ENCODE results near the gene FERMT3.
A peak's percentile ranks its signal among the peaks of the same experiment; 100 is the strongest.

The FERMT3 gene

GRCh38 chr11:64186492-64187165 is 19.9 kb upstream of the FERMT3 start:
- DNase-seq: no peak

DNA sequence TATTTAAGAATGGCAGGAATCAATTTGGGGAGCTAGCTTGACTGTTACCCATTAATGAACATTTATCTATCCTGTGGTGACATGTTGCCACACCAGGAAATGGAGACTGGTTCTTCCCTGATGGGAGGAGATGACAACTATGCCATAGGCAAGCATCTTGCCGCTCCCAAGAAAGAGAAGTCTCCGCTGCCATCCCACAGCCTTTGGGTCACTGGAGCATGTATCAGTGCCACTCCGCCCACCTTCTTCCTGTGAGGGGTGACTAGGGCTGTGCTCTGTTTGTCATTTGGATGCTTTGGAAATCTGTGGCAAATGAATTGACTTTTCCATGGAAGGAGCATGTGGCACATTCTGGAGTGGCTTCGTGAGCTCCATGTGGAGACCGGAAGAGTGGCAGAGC is 14.1 kb upstream of the FERMT3 start:
- DNase-seq: peak; percentile 87 to 90 (median 89)

DNA sequence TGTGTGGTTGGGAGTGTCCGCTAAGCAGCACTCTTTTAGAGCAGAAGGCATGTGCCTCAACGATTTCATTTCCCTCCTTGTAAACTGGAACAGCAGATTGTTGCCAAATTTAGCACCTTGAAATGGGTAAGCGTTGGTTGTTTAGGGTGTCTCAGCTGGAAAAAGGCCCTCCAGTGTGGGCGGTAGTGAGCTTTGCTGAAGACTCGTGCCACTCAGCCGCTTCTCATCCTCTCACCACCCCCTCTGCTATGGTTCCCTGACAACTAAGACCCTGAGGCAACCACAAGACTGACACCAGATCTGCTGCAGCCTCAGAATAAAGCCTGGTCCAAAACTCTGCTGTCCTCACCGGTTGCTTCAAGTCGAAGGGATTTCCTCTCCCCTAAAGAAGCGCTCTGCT is 9.9 kb upstream of the FERMT3 start:
- peak; percentile 43 to 58 (median 53) for DNase-seq

DNA sequence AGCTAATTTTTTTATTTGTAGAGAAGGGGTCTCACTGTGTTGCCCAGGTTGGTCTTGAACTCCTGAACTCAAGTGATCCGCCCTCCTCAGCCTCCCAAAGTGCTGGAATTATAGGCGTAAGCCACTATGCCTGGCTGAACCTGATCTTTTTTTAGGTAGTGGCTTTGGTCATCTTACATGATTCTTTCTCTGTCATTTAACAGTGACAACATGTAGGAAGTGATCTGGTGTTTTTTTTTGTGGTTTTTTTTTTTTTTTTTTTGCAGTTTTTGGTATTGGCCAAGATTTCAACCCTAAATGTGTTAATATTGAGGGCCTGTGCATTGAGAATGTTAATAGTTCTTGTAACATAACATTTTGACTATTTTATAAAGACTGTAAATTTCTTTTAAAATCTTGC is 8.0 kb upstream of the FERMT3 start:
- peak in 1 of 3 donors; percentile 63 for DNase-seq

GRCh38 chr11:64201543-64201942 is 5.0 kb upstream of the FERMT3 start:
- no peak for DNase-seq

- DNase-seq: no peak
These were observed 3.5 kb upstream of the FERMT3 start for GRCh38 chr11:64202992-64203391.

- DNase-seq: no peak
These were observed 3.0 kb upstream of the FERMT3 start for GRCh38 chr11:64203421-64204079.

DNA sequence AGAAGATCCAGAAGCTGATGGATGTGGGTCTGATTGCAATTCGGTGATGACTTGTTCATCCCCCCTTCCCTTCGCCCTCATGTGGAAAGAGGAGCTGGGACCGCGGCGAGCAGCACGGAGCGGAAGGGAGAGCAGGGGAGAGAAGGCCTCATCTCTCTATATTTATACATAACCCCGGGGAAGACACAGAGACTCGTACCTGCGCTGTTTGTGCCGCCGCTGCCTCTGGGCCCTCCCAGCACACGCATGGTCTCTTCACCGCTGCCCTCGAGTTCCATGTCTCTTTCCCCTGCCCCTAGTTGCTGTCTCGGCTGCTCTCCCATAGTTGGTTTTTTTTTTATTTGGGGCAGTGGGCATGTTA is 2.5 kb upstream of the FERMT3 start:
- DNase-seq: no peak

- peak; percentile 93 to 94 (median 93) for DNase-seq
These were observed 2.0 kb upstream of the FERMT3 start for GRCh38 chr11:64204464-64204989.

GRCh38 chr11:64207256-64208085 is 950 bp downstream of the FERMT3 start:
- peak; percentile 93 to 96 (median 95) for DNase-seq

DNA sequence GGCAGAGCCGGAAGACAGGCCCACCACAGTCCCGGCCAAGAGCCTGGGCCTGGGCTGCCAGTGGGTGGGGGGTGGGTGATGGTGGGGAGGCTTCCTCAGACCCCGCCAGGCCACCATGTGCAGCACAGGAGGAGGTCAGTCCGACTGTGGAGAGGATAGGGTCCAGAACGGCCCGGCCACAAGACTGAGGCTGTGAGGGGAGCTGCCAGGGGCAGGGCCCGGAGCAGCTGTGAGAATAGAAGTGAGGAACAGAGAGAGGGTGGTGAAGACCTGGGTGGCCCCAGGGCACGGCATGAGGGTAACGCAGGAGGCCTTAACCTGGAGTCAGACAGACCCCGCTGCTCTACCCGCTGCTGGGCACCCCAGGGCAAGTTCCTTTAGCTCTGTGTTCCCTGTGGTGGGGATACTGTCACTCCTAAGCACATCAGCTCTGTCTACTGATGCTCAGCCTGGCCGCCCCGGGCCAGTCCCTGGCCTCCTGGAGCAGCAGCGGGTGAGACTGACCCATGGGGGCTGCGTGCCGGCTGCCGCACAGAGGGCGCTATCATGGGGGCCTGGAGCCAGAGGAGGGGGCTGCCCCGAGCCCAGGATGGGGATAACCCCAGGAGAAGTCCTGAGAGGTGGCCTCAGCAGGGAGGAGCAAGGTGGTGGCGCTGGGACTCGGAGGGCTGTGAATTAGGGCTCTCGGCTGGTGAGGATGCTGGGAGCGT is 1.7 kb downstream of the FERMT3 start:
- DNase-seq: no peak

DNA sequence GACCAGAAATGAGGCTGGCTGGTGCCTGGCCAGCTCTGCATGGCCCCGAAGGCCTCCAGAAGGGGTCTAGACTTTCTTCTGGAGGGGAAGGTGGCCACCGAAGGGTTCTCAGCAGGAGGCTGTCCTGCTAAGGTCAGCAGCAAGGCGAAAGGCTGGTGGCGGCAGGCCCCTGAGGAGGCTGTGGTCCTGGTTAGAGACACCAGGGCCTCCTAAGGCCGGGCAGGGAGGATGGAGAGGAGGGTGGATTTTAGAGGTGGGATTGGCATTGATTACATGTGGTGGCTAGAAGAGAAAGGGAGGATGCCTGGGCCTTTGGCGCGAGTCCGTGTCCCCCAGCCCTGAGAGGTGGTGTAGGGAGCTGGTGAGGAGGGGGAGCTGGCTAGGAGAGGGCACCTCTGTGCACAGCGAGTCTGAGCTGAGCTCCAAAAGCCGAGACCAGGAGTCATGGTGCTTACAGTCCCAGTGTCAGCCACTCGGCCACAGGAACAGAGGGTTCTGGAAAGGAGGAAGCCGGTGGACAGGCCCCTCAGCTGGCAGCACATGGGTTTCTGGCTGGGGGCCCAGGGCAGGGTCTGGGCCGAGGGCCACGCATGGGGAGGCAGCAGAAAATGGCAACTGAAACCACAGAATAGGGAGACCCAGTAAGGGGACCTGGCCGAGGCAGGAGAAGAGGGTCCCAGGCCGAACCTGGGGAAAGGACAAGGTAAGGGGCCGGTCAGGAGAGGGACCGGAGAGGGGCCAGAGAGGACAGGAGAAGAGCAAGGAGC is 2.5 kb downstream of the FERMT3 start:
- no peak for DNase-seq

GRCh38 chr11:64209563-64209843 is 3.0 kb downstream of the FERMT3 start:
- DNase-seq: no peak

DNA sequence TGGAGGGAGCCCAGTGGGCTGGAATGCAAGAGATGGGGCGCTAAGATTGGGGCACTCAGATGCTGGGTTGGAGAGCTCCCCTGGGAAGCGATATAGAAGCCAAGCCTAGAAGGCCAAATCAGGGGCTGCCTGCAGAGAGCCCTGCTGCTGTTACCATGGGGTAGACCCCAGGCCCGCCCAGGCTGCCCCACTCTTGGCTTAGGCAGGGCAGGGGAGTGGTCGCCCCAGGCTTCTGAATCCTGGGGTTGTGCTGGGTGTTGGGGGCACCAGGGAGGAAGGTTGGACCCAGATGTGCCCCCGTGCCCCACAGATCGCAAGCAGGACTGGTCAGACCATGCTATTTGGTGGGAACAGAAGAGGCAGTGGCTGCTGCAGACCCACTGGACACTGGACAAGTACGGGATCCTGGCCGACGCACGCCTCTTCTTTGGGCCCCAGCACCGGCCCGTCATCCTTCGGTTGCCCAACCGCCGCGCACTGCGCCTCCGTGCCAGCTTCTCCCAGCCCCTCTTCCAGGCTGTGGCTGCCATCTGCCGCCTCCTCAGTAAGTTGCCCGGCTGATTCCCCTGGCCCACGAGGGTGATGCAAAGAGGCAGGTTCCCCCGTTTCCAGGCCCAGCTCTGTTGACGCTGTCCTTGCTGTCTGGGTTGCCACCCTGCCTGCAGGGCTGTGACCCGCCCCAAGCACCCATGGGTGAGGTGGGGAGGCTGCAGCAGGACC is 3.9 kb downstream of the FERMT3 start:
- no peak for DNase-seq

DNA sequence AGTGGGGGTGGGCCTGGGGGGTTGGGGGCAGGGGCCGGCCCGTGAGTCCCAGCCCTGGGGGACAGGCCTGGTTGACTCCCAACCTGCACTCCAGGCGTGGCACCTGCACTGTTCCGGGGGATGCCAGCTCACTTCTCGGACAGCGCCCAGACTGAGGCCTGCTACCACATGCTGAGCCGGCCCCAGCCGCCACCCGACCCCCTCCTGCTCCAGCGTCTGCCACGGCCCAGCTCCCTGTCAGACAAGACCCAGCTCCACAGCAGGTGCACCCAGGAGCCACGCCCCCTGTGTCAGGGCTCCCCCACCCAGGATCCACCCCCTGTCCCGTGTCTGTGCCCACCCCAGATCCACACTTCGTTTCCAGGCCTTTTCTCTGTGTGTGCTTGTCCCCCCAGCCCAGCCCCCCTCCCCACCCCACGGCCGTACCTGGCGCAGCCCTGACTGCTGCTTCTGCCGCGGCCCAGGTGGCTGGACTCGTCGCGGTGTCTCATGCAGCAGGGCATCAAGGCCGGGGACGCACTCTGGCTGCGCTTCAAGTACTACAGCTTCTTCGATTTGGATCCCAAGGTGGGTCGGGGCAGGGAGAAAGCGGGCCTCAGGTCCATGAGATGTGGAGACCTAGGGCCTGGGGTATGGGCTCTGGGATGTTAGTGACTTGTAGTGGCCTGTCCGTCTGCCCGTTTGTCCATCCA is 4.8 kb downstream of the FERMT3 start:
- no peak for DNase-seq

- no peak for DNase-seq
These were observed 10.4 kb downstream of the FERMT3 start for GRCh38 chr11:64216879-64217278.

DNA sequence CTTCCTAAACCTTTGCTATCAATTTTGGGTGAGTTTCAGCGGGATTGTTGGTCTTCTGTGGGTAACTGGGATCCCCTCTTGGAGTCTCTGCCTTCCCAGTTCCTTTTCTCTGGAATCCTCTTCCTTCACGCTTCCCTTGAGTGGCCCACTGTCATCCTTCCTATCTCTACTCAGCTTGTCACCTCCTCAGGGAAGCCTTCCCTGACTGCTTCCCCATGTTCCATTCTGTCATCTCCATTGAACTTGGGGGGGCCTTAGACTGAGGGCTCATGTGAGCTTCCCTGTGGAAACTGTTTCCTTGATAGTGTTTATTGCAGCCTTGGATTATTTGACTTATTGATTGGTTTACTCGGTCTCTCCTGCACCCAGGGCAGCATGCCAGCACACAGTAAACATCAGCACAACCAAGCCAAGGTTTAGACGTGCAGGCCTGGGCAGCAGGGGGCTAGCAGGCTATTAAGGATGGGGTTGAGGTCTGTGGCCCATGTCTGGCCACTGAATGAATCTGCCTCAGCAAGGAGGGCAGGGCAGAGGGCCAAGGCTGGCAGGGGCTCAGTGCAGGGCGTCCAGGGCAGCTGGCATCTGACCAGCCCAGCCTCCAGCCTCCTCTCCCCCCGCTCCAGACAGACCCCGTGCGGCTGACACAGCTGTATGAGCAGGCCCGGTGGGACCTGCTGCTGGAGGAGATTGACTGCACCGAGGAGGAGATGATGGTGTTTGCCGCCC is 12.3 kb downstream of the FERMT3 start:
- DNase-seq: no peak

DNA sequence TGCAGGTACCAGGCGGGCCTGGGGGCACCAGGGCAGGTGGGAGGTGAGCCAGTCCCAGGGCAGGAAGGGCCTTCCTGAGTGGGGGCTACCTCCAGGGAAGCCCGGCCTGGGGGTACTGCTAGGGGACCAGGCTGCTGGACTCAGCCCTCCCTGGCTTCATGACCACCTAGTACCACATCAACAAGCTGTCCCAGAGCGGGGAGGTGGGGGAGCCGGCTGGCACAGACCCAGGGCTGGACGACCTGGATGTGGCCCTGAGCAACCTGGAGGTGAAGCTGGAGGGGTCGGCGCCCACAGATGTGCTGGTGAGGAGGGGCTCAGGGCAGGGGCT is 12.8 kb downstream of the FERMT3 start:
- no peak for DNase-seq

- DNase-seq: no peak
These were observed 13.2 kb downstream of the FERMT3 start for GRCh38 chr11:64219755-64220154.

- no peak for DNase-seq
These were observed 13.8 kb downstream of the FERMT3 start for GRCh38 chr11:64220271-64220670.

GRCh38 chr11:64220798-64221197 is 14.3 kb downstream of the FERMT3 start:
- no peak for DNase-seq
